Natural killer cell (primary cell): ENCODE results near the gene HOXA9. TPM values are rescaled to one million over a fixed set of nuclear protein-coding genes. Genes with fewer than 3 reads are reported as not detected.

ENCODE experiments used
- ATAC-seq, 3 donors: fragments of 150-1000 bp in 2 of 3; fragments of 200-7000 bp in 1 of 3; cut with Tn5 transposase; 1 replicate in 1 of 3; 2 replicates in 2 of 3; pipeline ENCODE4 v1.10.0; 2021; ENCODE audit warnings: mild to moderate bottlenecking in 2 of 3, moderate library complexity in 2 of 3
- DNase-seq, 2 donors: peaks; one replicate each; pipeline versions ENCODE4 v3.0.0 to v3.0.0-alpha.2; 2013 to 2021; ENCODE audit warnings: mixed read lengths in 1 of 2
- H3K27ac ChIP-seq: one replicate; pipeline ENCODE4 v1.5.1; 2013; ENCODE audit warnings: mild to moderate bottlenecking, low read length
- H3K27me3 ChIP-seq: one replicate; pipeline ENCODE4 v1.6.1; 2013; ENCODE audit warnings: low read length; ENCODE audit not compliant: control insufficient read depth, insufficient read depth
- H3K36me3 ChIP-seq: one replicate; pipeline ENCODE4 v1.6.1; 2013; ENCODE audit warnings: low read length; ENCODE audit not compliant: control insufficient read depth, insufficient read depth
- H3K4me1 ChIP-seq: one replicate; pipeline ENCODE4 v1.6.1; 2013; ENCODE audit warnings: low read length; ENCODE audit not compliant: control insufficient read depth, insufficient read depth
- H3K4me3 ChIP-seq: one replicate; pipeline ENCODE4 v1.5.1; 2013; ENCODE audit warnings: low read length
- H3K9me3 ChIP-seq: one replicate; pipeline ENCODE4 v1.6.1; 2013; ENCODE audit warnings: low read length; ENCODE audit not compliant: control insufficient read depth, insufficient read depth
- H3K27ac Mint-ChIP-seq, 2 donors: one replicate each; pipeline ENCODE4 v1.8.0; 2022; ENCODE audit warnings: mild to moderate bottlenecking in 2 of 2, mixed read lengths in 2 of 2, moderate library complexity in 1 of 2
- H3K27me3 Mint-ChIP-seq, 2 donors: one replicate each; pipeline ENCODE4 v1.8.0; 2022; ENCODE audit warnings: low read depth in 2 of 2, mixed read lengths in 2 of 2
- H3K36me3 Mint-ChIP-seq: one replicate; pipeline ENCODE4 v1.8.0; 2022; ENCODE audit warnings: mixed read lengths
- H3K4me1 Mint-ChIP-seq, 2 donors: one replicate each; pipeline ENCODE4 v1.8.0; 2022; ENCODE audit warnings: mixed read lengths in 2 of 2
- H3K4me3 Mint-ChIP-seq: one replicate; pipeline ENCODE4 v1.8.0; 2022; ENCODE audit warnings: mild to moderate bottlenecking, moderate library complexity, mixed read lengths
- H3K9me3 Mint-ChIP-seq, 2 donors: one replicate each; pipeline ENCODE4 v1.8.0; 2022; ENCODE audit warnings: mixed read lengths in 2 of 2
- CTCF ChIP-seq: fragments of 200-600 bp; IDR thresholded peaks from one replicate; pipeline ENCODE4 v1.8.0; 2022; ENCODE audit warnings: antibody characterized with exemption
- WGBS: methylation state at CpG from one replicate; pipeline ENCODE4 v1.1.7; 2013; ENCODE audit warnings: missing lambda C conversion rate; ENCODE audit not compliant: insufficient coverage; 5-methylcytosine and 5-hydroxymethylcytosine counted together
- intact Hi-C: fragments of 100-400 bp; cut with micrococcal nuclease; formaldehyde crosslinking; loops from one replicate; pipeline ENCODE4 v1.14.2; 2022
- total RNA-seq, 4 donors: library from RNA; stranded (reverse); fragments of 120-200 nt in 1 of 4; gene quantifications; one replicate each; pipeline versions ENCODE4 v1.2.3 to v1.2.4, GENCODE V29; 2013 to 2022

HOXA9 gene
- total RNA-seq, 3 donors from 2014 or later (not counting 1 experiment from before 2014, with no cell fraction given): 0.39 to 4.6 (median 0.42) TPM

GRCh38 chr7:27157702-27158431, 7.5 kb downstream of the HOXA9 start:
- H3K27me3 ChIP-seq: peaks cover 75% of the 10 kb centered on the region
- no peak for TF ChIP-seq CTCF
- H3K27ac ChIP-seq: no peak overlapping the region
- no peak for ATAC-seq
- peaks cover 61% of the 10 kb centered on the region for H3K4me1 ChIP-seq
- Mint-ChIP-seq H3K4me3 (peak overlapping the region; percentile 59), H3K27me3 (peaks cover 69 to 78% of the 10 kb centered on the region in 2 donors), H3K9me3 (no peaks in the 10 kb centered on the region), H3K4me1 (peaks cover 29 to 53% of the 10 kb centered on the region in 2 donors), H3K27ac (no peak overlapping the region), H3K36me3 (no peaks in the 10 kb centered on the region)
- H3K4me3 ChIP-seq: no peak overlapping the region
- no peaks in the 10 kb centered on the region for H3K9me3 ChIP-seq
- intact Hi-C loops: loop anchor here (2.0 kb wide), 1 partner anchor 15 kb away; no protein-coding TSS in a partner anchor
- no peak for DNase-seq
- H3K36me3 ChIP-seq: no peaks in the 10 kb centered on the region
- 16% methylated on average over 24 of the region's 30 CpGs for WGBS

GRCh38 chr7:27156916-27157701, 8.2 kb downstream of the HOXA9 start:
- no peak for TF ChIP-seq CTCF
- Mint-ChIP-seq H3K36me3 (no peaks in the 10 kb centered on the region), H3K9me3 (no peaks in the 10 kb centered on the region), H3K27ac (no peak overlapping the region), H3K4me3 (peak overlapping the region; percentile 59), H3K27me3 (peaks cover 68 to 74% of the 10 kb centered on the region in 2 donors), H3K4me1 (peaks cover 32 to 56% of the 10 kb centered on the region in 2 donors)
- Histone ChIP-seq H3K4me3 (no peak overlapping the region), H3K4me1 (peaks cover 69% of the 10 kb centered on the region), H3K9me3 (no peaks in the 10 kb centered on the region), H3K36me3 (no peaks in the 10 kb centered on the region), H3K27ac (no peak overlapping the region), H3K27me3 (peaks cover 81% of the 10 kb centered on the region)
- DNase-seq (peak in 1 of 2 donors; percentile 29), ATAC-seq (no peak)
- 12% methylated on average over 28 of the region's 30 CpGs for WGBS
- intact Hi-C loops: loop anchor here (2.0 kb wide), 1 partner anchor 16 kb away; no protein-coding TSS in a partner anchor

- 1% methylated on average over 30 of the region's 33 CpGs for WGBS
- no peaks in the 10 kb centered on the region for H3K9me3 Mint-ChIP-seq
- Histone ChIP-seq H3K4me3 (peak within 1 kb of the TSS; percentile 32), H3K36me3 (no peaks in the 10 kb centered on the region), H3K27ac (peak within 1 kb of the TSS; percentile 6), H3K27me3 (peaks cover 82% of the 10 kb centered on the region), H3K4me1 (peaks cover 70% of the 10 kb centered on the region), H3K9me3 (no peaks in the 10 kb centered on the region)
- H3K27me3 Mint-ChIP-seq: peaks cover 71 to 78% of the 10 kb centered on the region in 2 donors
- intact Hi-C loops: loop anchor here (2.0 kb wide), 1 partner anchor 16 kb away; no protein-coding TSS in a partner anchor
- peak within 1 kb of the TSS; percentile 82 for H3K4me3 Mint-ChIP-seq
- peaks cover 38 to 62% of the 10 kb centered on the region in 2 donors for H3K4me1 Mint-ChIP-seq
- TF ChIP-seq CTCF: no peak
- peak in 1 of 2 donors; percentile 31 for DNase-seq
- ATAC-seq: no peak
- H3K36me3 Mint-ChIP-seq: no peaks in the 10 kb centered on the region
- peak within 1 kb of the TSS in 1 of 2 donors; percentile 64 for H3K27ac Mint-ChIP-seq
Measured at GRCh38 chr7:27156508-27156898, 8.8 kb downstream of the HOXA9 start, which contains the start of gene HOXA7. Gene HOXA7 (minus strand): TSS chr7:27156675. CDS start chr7:27156545, 130 bp downstream.
